ENCODE results near the gene CCDC8. TPM values are rescaled to one million over a fixed set of nuclear protein-coding genes. Genes with fewer than 3 reads are reported as not detected.
"Not testable (repeated sequence)": the region's sequence is repeated elsewhere in the genome, so short reads cannot be mapped to it uniquely, and the experiment has no call there.

CCDC8 gene
- total RNA-seq, 4 donors from 2014 or later: 4.5 to 11.6 (median 4.9) TPM

- intact Hi-C loops (cut with DNase I): loop anchor here (2.0 kb wide), 1 partner anchor 86 kb away; no protein-coding TSS in a partner anchor
- Histone ChIP-seq H3K27me3 (peaks cover 4 to 93% (median 24%) of the 10 kb centered on the region in 4 donors), H3K36me3 (no peaks in the 10 kb centered on the region), H3K27ac (replicated peaks in 1 of 4) (no peak overlapping the region), H3K4me1 (peaks cover 8 to 35% (median 23%) of the 10 kb centered on the region in 4 donors), H3K9me3 (no peaks in the 10 kb centered on the region), H3K4me3 (no peak overlapping the region)
- 95% methylated on average over 11 of the region's 11 CpGs for WGBS
- DNase-seq (ENCODE audit: extremely low spot score): no peak
- TF ChIP-seq CTCF (IDR thresholded peaks at IDR 0.05) (no peak), EP300 (IDR thresholded peaks at IDR 0.05) (no peak), POLR2A (IDR thresholded peaks at IDR 0.05; ENCODE audit: low read depth) (no peak), POLR2AphosphoS5 (IDR thresholded peaks at IDR 0.05) (no peak)
Measured at GRCh38 chr19:46402725-46403124, 10.6 kb downstream of the CCDC8 start.

GRCh38 chr19:46397801-46398479 is 15.4 kb downstream of the CCDC8 start:
- Histone ChIP-seq H3K27me3 (peaks cover 0 to 51% (median 4%) of the 10 kb centered on the region in 4 donors), H3K4me1 (peaks cover 0 to 15% (median 12%) of the 10 kb centered on the region in 4 donors)
- H3K36me3 ChIP-seq; H3K27ac ChIP-seq (replicated peaks in 1 of 4); H3K4me3 ChIP-seq; DNase-seq (ENCODE audit: extremely low spot score); H3K9me3 ChIP-seq: not testable (repeated sequence)
- 91% methylated on average over 11 of the region's 14 CpGs for WGBS
- intact Hi-C loops (cut with DNase I): loop anchor here (2.0 to 10.0 kb wide), 2 partner anchors 89 to 117 kb away; no protein-coding TSS in a partner anchor

GRCh38 chr19:46394402-46394797 is 19.0 kb downstream of the CCDC8 start:
- TF ChIP-seq EP300 (IDR thresholded peaks at IDR 0.05) (no peak), POLR2A (IDR thresholded peaks at IDR 0.05; ENCODE audit: low read depth) (no peak), CTCF (IDR thresholded peaks at IDR 0.05) (no peak), POLR2AphosphoS5 (IDR thresholded peaks at IDR 0.05) (no peak)
- Histone ChIP-seq H3K27ac (replicated peaks in 1 of 4) (no peak overlapping the region), H3K4me3 (no peak overlapping the region), H3K36me3 (peaks cover 17 to 40% (median 25%) of the 10 kb centered on the region in 4 donors), H3K4me1 (peaks cover 2 to 35% (median 27%) of the 10 kb centered on the region in 4 donors), H3K27me3 (peaks cover 0 to 21% (median 2%) of the 10 kb centered on the region in 4 donors), H3K9me3 (no peaks in the 10 kb centered on the region)
- no peak for DNase-seq (ENCODE audit: extremely low spot score)
- intact Hi-C loops (cut with DNase I): loop anchor here (5.0 to 10.0 kb wide), 2 partner anchors 112 to 120 kb away; no protein-coding TSS in a partner anchor
- 93% methylated on average over 5 of the region's 5 CpGs for WGBS

- intact Hi-C loops (cut with DNase I): loop anchor here (5.0 to 10.0 kb wide), 2 partner anchors 111 to 121 kb away; no protein-coding TSS in a partner anchor
- Histone ChIP-seq H3K27ac (replicated peaks in 1 of 4) (no peak overlapping the region), H3K36me3 (peaks cover 22 to 47% (median 30%) of the 10 kb centered on the region in 4 donors), H3K4me1 (peaks cover 2 to 35% (median 27%) of the 10 kb centered on the region in 4 donors), H3K4me3 (no peak overlapping the region), H3K27me3 (peaks cover 0 to 14% (median 0%) of the 10 kb centered on the region in 4 donors), H3K9me3 (no peaks in the 10 kb centered on the region)
- 82% methylated on average over 21 of the region's 21 CpGs for WGBS
- TF ChIP-seq POLR2A (IDR thresholded peaks at IDR 0.05; ENCODE audit: low read depth) (no peak), CTCF (IDR thresholded peaks at IDR 0.05) (no peak), POLR2AphosphoS5 (IDR thresholded peaks at IDR 0.05) (no peak)
- DNase-seq (ENCODE audit: extremely low spot score): no peak
Measured at GRCh38 chr19:46393456-46394401, 19.6 kb downstream of the CCDC8 start.
